Measurements from ENCODE around the gene ACO1.

Gene ACO1

GRCh38 chr9:32403567-32404260 is 19.3 kb downstream of the ACO1 start:
- no peak overlapping the region for H3K27ac ChIP-seq
- no peak overlapping the region for H3K4me3 ChIP-seq (ENCODE audit: low read depth, low read length)
- DNase-seq: no peak
- peaks cover 32% of the 10 kb centered on the region for H3K36me3 ChIP-seq (replicated peaks)
- no peak for TF ChIP-seq CTCF (IDR thresholded peaks at IDR 0.05; ENCODE audit: low read depth, low read length, missing control alignments)
- in situ Hi-C loops (cut with HindIII; ENCODE audit: low pct_ligation_motif_present, low sequenced_read_pairs): no loop called here
- H3K27me3 ChIP-seq (replicated peaks): no peaks in the 10 kb centered on the region

GRCh38 chr9:32404402-32404801 is 20.0 kb downstream of the ACO1 start:
- no peak for TF ChIP-seq CTCF (IDR thresholded peaks at IDR 0.05; ENCODE audit: low read depth, low read length, missing control alignments)
- in situ Hi-C loops (cut with HindIII; ENCODE audit: low pct_ligation_motif_present, low sequenced_read_pairs): no loop called here
- no peak overlapping the region for H3K4me3 ChIP-seq (ENCODE audit: low read depth, low read length)
- H3K36me3 ChIP-seq (replicated peaks): peaks cover 39% of the 10 kb centered on the region
- no peak overlapping the region for H3K27ac ChIP-seq
- DNase-seq: no peak
- no peaks in the 10 kb centered on the region for H3K27me3 ChIP-seq (replicated peaks)

GRCh38 chr9:32404856-32405255 is 20.4 kb downstream of the ACO1 start:
- TF ChIP-seq CTCF (IDR thresholded peaks at IDR 0.05; ENCODE audit: low read depth, low read length, missing control alignments): no peak
- in situ Hi-C loops (cut with HindIII; ENCODE audit: low pct_ligation_motif_present, low sequenced_read_pairs): no loop called here
- Histone ChIP-seq H3K36me3 (replicated peaks) (peaks cover 41% of the 10 kb centered on the region), H3K27ac (no peak overlapping the region), H3K27me3 (replicated peaks) (no peaks in the 10 kb centered on the region), H3K4me3 (ENCODE audit: low read depth, low read length) (no peak overlapping the region)
- DNase-seq: no peak

- H3K27me3 ChIP-seq (replicated peaks): no peaks in the 10 kb centered on the region
- H3K27ac ChIP-seq: no peak overlapping the region
- H3K4me3 ChIP-seq (ENCODE audit: low read depth, low read length): no peak overlapping the region
- in situ Hi-C loops (cut with HindIII; ENCODE audit: low pct_ligation_motif_present, low sequenced_read_pairs): no loop called here
- TF ChIP-seq CTCF (IDR thresholded peaks at IDR 0.05; ENCODE audit: low read depth, low read length, missing control alignments): no peak
- H3K36me3 ChIP-seq (replicated peaks): peaks cover 41% of the 10 kb centered on the region
- DNase-seq: no peak
Measured at GRCh38 chr9:32405506-32405905, 21.1 kb downstream of the ACO1 start.

GRCh38 chr9:32406046-32406445 is 21.6 kb downstream of the ACO1 start:
- in situ Hi-C loops (cut with HindIII; ENCODE audit: low pct_ligation_motif_present, low sequenced_read_pairs): no loop called here
- TF ChIP-seq CTCF (IDR thresholded peaks at IDR 0.05; ENCODE audit: low read depth, low read length, missing control alignments): no peak
- H3K27me3 ChIP-seq (replicated peaks): no peaks in the 10 kb centered on the region
- H3K4me3 ChIP-seq (ENCODE audit: low read depth, low read length): no peak overlapping the region
- no peak overlapping the region for H3K27ac ChIP-seq
- H3K36me3 ChIP-seq (replicated peaks): peaks cover 46% of the 10 kb centered on the region
- no peak for DNase-seq

- Histone ChIP-seq H3K27ac (no peak overlapping the region), H3K36me3 (replicated peaks) (peaks cover 62% of the 10 kb centered on the region), H3K4me3 (ENCODE audit: low read depth, low read length) (no peak overlapping the region), H3K27me3 (replicated peaks) (no peaks in the 10 kb centered on the region)
- DNase-seq: no peak
- in situ Hi-C loops (cut with HindIII; ENCODE audit: low pct_ligation_motif_present, low sequenced_read_pairs): no loop called here
- TF ChIP-seq CTCF (IDR thresholded peaks at IDR 0.05; ENCODE audit: low read depth, low read length, missing control alignments): no peak
Measured at GRCh38 chr9:32411753-32412152, 27.3 kb downstream of the ACO1 start.
